ENCODE data around the gene GCNT4.
A peak's percentile ranks its signal among the peaks of the same experiment; 100 is the strongest.

GCNT4 gene

GRCh38 chr5:75050415-75050814, 1.9 kb downstream of the GCNT4 start:
- no peak for DNase-seq

- peak; percentile 39 for DNase-seq
Measured at GRCh38 chr5:75049456-75050351, 2.7 kb downstream of the GCNT4 start.

- DNase-seq, result no peak
Measured at GRCh38 chr5:75048457-75048953, 3.9 kb downstream of the GCNT4 start.

- no peak for DNase-seq
Measured at GRCh38 chr5:75047356-75047755, 5.0 kb downstream of the GCNT4 start.

- no peak for DNase-seq
Measured at GRCh38 chr5:75046366-75047142, 5.8 kb downstream of the GCNT4 start.

- no peak for DNase-seq
Measured at GRCh38 chr5:75045071-75045470, 7.3 kb downstream of the GCNT4 start.

GRCh38 chr5:75044406-75044805, 8.0 kb downstream of the GCNT4 start:
- no peak for DNase-seq

- no peak for DNase-seq
Measured at GRCh38 chr5:75043633-75044264, 8.6 kb downstream of the GCNT4 start.

GRCh38 chr5:75042522-75042921, 9.8 kb downstream of the GCNT4 start:
- no peak for DNase-seq

- no peak for DNase-seq
Measured at GRCh38 chr5:75040973-75041372, 11.4 kb downstream of the GCNT4 start.

GRCh38 chr5:75037106-75037505, 15.3 kb downstream of the GCNT4 start:
- DNase-seq, result no peak

- DNase-seq, result no peak
Measured at GRCh38 chr5:75034137-75034739, 18.1 kb downstream of the GCNT4 start.

- DNase-seq, result no peak
Measured at GRCh38 chr5:75031366-75031765, 21.0 kb downstream of the GCNT4 start.

GRCh38 chr5:75028090-75028489, 24.3 kb downstream of the GCNT4 start:
- DNase-seq, result no peak

- no peak for DNase-seq
Measured at GRCh38 chr5:75023368-75024159, 28.8 kb downstream of the GCNT4 start.

GRCh38 chr5:75021800-75022199, 30.6 kb downstream of the GCNT4 start:
- DNase-seq, result no peak

GRCh38 chr5:75021219-75021618, 31.1 kb downstream of the GCNT4 start:
- no peak for DNase-seq

GRCh38 chr5:75020016-75020656, 32.2 kb downstream of the GCNT4 start:
- no peak for DNase-seq

GRCh38 chr5:75018805-75019587, 33.4 kb downstream of the GCNT4 start:
- no peak for DNase-seq

GRCh38 chr5:75017971-75018370, 34.4 kb downstream of the GCNT4 start:
- DNase-seq, result no peak

- DNase-seq, result no peak
Measured at GRCh38 chr5:75016896-75017295, 35.5 kb downstream of the GCNT4 start.
